Mammary epithelial cell (primary cell): Measurements from ENCODE around the gene ATP2B2.

Experiments used
- CTCF ChIP-seq, 2 donors: IDR thresholded peaks in 1 of 2; conservative IDR thresholded peaks in 1 of 2; 2 replicates each; pipeline ENCODE4 v1.5.1; 2011 to 2012; ENCODE audit warnings: inconsistent platforms in 2 of 2, low read length in 2 of 2, mild to moderate bottlenecking in 2 of 2, control low read depth in 1 of 2, low read depth in 1 of 2; ENCODE audit not compliant: insufficient read depth in 1 of 2; ENCODE audit errors: extremely low read depth in 1 of 2
- EZH2 ChIP-seq: IDR thresholded peaks from 2 replicates; pipeline ENCODE4 v1.6.1; 2012; ENCODE audit warnings: low read length, inconsistent platforms, borderline replicate concordance

DNA sequence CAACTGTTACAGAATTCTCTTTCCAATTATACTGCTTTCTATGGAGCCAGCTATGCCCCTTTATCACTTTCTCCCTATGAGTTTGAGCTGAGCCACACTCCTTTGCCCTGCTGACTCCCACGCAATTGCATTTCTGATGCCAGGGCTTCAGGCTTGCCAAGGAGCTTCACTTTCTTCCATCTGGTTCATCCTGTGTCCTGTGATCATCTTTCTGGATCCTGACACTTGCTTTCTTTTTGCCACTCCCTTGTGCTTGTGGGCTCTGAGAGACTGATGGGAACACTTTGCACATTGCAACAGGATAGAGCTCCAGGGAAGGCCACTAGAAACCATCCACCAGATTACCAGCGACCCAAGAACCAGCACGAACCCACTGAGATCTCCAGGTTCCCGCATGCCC, 107.5 kb downstream of the ATP2B2 start:
- no peak for TF ChIP-seq CTCF (conservative IDR thresholded peaks at IDR 0.05 in 1 of 2, IDR thresholded peaks at IDR 0.05 in 1 of 2; ENCODE audit: extremely low read depth in 1 of 2, insufficient read depth in 1 of 2, low read depth in 1 of 2, low read length in 2 of 2)
- TF ChIP-seq EZH2, result no peak
